Measurements from ENCODE around the gene DDX43.

DNA sequence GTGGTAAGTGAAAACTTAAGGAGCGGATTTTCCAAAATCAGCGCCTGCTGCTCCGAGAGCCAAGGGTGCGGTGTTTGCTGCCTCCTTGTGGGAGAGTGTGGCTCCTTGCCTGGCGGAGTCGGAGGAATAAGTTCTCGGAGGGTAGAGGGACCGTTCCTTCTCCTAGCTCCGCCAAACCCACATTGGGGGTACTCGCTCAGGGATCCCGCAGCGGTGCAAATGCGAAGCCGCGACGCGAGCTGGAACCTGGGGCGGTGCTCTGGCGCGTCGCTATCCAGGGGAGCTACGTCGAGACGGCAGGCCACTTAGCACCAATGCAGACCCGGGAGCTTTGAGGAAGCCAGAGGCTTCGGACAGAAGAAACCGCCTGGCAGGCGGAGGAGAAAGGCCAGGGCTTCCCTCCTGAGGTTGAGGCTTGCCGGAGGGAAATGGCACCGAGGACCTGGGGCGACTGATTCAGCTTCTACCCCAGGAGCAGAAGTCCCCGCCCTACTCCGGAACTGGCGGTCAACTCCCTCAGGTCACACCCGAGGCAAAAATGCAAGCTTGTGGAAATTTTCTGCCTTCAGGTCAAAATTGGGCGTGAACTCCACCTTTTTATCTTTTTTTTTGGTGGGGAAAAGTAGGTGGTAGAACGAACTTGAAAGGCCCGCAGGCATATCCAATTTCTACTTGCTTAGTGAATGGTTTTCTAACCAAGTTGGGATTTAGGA is 5.7 kb upstream of the DDX43 start:
- no peak; the same call in 1 of the 2 replicates for TF ChIP-seq POLR2A (IDR thresholded peaks at IDR 0.05; ENCODE audit: low read depth, low read length)
- TF ChIP-seq POLR2AphosphoS5 (IDR thresholded peaks at IDR 0.05; ENCODE audit: low read depth, low read length): no peak
- no peak for TF ChIP-seq TAF1 (IDR thresholded peaks at IDR 0.05; ENCODE audit: borderline replicate concordance, low read depth, low read length)

All from GM12892 (cell line).